HG02870 (cell line): ENCODE data around the gene DRC7.
"Not testable (repeated sequence)": the region's sequence is repeated elsewhere in the genome, so short reads cannot be mapped to it uniquely, and the experiment has no call there.

Experiments
- ATAC-seq: cut with Tn5 transposase; IDR thresholded peaks from one replicate; pipeline ENCODE4 v1.9.1; 2021; ENCODE audit warnings: mild to moderate bottlenecking, moderate library complexity; ENCODE audit not compliant: unreplicated experiment

The DRC7 gene

DNA sequence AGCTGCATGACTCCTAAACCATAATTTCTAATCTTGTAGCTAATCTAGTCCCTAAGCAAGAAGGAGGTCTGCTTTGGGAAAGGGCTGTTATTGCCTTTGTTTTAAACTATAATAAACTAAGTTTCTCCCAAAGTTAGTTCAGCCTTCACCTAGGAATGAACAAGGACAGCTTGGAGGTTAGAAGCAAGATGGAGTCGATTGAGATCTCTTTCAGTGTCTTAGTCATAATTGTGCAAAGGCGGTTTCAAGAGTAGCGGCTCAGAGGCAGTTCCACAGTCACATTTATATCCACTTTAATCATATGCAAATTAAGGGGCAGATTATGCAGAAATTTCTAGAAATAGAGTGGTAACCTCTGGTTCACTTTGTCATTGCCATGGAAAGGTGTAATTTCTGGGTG is 17.4 kb downstream of the DRC7 start:
- no peak for ATAC-seq

DNA sequence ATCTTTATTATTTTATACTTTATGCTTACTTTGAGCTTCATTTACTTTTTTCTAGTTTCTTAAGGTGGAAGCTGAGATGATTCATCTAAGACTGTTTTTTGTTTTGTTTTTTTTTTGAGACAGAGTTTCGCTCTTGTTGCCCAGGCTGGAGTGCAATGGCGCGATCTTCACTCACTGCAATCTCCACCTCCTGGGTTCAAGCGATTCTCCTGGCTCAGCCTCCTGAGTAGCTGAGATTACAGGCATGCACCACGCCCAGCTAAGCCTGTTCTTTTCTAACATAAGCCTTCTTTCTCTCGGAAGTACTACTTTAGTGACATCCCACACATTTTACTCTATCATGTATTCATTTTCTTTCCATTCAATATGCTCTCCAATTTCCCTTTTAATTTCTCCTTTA is 18.0 kb downstream of the DRC7 start:
- not testable (repeated sequence) for ATAC-seq

GRCh38 chr16:57713596-57713995 is 19.0 kb downstream of the DRC7 start:
- ATAC-seq = no peak

- no peak for ATAC-seq
Measured at GRCh38 chr16:57714047-57714446, 19.4 kb downstream of the DRC7 start.

DNA sequence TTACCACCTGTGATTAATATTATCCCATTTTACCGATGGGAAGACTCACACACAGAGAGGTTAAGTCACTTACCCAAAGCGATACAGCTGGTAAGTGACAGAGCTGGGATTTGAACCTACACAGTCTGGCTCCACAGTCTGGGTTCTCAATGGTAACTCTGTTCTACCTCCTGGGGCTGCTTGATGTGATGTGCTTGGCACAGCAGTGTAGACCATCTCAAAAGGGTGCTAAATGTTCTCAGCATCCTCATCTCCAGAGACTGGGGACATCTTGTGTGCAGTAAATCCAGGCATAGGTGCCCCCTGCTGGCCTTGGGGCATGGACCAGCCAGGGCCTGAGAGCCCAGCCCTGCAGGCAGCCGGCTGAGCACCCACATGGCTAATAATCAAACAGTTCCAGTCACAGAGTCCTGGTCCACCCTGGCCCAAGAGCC is 25.6 kb downstream of the DRC7 start:
- ATAC-seq = no peak

DNA sequence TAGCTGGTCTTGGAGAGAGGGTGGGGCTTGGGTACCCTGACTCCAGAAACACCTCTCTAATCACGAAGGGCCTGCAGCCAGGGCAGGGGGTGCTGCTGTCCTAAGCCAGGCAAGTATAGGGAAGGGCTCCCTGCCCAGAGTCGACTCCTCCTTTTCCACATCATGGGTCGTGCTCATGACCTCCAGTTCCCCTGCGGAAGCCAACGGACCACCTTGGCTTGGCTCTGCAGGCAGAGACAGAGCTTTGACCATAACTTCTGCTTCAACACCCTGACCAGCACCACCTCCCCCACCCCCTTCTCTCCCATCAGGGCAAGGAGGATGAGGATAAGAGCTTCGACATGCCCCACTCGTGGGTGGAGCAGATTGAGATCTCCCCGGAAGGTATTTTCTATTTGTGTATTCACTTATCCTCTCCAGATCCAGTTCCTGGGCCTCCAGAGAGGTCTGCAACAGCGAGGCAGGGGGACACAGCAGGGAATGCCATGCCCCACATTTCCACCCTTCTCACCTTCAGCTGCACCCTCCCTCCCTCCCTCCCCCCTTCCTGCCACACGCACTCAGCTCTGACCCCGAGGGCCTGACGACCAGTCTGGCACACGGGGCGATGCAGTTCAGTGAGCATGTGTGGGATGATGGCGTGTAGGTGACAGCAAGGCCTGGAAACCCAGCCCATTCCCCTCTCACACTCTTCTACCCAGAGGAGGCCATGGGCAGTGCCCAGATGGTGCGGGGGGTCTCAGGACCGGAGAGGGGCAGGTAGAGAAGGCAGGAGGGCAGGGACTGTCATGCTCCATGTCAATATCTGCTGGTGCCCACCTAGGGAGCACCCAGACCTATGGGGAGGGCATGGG is 27.0 kb downstream of the DRC7 start:
- no peak for ATAC-seq

DNA sequence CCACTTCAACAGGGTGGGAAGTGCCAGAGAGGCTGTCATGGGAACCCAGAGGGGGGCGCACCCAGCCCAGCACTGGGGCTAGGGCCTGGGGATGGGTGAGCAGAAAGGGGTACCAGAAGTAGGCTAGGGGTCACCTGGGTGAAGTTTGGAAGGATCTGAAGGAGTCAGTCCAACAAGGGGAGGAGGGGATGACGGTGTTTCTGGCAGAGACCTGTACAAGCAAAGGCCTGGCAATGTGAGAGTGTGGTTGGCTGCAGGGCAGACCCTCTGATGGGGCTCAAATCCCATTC is 27.5 kb downstream of the DRC7 start:
- ATAC-seq = no peak

DNA sequence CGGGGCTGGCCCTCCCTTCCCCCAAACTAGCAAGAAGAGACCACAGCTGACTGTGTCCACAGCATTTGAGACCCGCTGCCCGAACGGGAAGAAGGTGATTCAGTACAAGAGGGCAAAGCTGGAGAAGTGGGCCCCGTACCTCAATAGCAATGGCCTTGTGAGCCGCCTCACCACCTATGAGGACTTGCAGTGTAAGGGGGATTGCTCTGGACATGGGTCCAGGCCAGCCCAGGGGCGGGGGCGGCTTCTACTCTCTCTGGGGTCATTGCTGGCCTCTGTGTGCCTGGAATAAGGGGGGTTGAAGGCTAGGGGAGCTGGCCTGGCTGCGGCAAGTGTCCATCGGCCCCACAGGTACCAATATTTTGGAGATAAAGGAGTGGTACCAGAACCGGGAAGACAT is 28.0 kb downstream of the DRC7 start:
- no peak for ATAC-seq

GRCh38 chr16:57723170-57723569 is 28.6 kb downstream of the DRC7 start:
- ATAC-seq = no peak

- ATAC-seq = no peak
Measured at GRCh38 chr16:57724531-57724930, 29.9 kb downstream of the DRC7 start.

- no peak for ATAC-seq
Measured at GRCh38 chr16:57725151-57725550, 30.5 kb downstream of the DRC7 start.

DNA sequence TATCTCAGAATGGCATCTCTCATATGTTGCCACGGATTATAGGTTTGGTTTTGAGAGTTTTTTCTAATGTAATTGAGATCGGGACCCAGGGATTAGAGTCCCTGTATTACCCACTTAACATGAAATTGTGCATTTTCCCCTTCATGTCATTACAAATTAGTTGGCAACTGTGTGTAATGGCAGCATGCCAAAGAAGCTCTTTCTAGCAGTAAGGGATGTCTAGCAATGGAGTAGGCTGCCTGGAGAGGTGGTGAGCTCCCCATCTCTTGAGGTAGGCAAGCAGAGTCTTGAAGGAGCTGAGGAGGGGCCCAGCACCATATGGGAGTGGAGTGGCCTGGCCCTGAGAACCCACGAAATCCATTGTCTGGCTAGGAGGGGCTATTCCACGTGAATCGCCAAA is 30.9 kb downstream of the DRC7 start:
- ATAC-seq = no peak

DNA sequence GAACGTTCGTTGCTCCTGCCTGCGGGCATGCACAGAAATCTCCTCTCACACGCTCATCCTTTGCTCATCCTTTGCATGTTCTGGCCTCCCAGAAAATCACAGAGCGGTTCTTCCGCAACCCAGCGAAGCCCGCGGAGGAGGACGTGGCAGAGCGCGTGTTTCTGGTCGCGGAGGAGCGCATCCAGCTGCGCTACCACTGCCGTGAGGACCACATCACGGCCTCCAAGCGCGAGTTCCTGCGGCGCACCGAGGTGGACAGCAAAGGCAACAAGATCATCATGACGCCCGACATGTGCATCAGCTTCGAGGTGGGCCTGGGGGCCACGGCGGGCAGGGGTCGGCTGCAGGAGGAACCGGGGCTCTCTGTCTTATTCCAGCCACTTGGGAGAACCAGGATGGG is 31.4 kb downstream of the DRC7 start:
- no peak for ATAC-seq

- ATAC-seq = no peak
Measured at GRCh38 chr16:57726433-57726947, 31.9 kb downstream of the DRC7 start.

DNA sequence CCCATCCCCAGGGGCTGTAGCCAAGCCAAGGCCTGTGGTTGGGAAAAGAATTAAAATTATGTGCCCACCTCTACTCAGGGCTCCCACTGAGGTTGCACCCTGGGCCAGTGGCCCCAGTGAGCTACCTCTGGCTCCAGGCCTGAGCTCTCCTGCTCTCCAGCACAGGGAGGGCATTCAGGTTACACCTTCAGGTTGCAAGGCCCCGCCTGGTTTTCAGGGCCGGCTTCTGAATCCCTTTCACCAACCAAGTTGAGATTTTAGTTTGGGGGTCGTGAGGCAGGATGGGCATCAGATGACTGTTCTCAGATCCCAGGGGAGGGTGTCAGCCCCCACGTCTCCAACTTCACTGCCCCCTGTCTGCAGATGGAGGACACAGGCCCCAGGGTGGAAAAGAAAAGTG is 33.0 kb downstream of the DRC7 start:
- no peak for ATAC-seq

DNA sequence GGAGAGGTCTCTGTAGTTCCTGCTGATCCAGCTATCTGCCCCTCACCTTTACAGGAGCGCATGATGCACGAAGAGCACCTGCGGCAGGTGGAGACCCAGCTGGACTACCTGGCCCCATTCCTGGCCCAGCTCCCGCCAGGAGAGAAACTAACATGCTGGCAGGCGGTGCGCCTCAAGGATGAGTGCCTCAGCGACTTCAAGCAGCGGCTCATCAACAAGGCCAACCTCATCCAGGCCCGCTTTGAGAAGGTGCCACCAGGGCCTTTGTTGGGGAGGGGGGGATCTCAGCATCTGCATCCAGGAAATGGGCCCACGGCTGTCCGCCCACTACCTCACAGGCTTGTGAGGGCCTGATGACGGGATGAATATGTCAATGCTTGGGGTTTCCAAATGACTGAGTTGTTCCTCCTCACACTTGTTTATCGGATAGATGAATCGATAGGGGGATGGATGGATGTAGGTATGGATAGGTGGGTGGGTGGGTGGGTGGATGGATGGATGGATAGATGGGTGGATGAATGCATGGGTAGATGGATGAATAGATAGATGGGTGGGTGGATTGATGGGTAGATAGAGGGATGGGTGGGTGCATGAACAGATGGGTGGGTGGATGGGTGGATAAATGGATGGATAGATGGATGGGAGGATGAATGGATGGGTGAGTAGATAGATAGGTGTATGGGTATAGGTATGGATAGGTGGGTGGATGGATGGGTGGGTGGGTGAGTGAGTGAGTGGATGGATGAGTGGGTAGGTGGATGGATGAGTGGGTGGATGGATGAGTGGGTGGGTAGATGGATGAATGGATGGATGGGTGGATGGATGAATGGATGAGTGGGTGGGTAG is 34.0 kb downstream of the DRC7 start:
- ATAC-seq = no peak

DNA sequence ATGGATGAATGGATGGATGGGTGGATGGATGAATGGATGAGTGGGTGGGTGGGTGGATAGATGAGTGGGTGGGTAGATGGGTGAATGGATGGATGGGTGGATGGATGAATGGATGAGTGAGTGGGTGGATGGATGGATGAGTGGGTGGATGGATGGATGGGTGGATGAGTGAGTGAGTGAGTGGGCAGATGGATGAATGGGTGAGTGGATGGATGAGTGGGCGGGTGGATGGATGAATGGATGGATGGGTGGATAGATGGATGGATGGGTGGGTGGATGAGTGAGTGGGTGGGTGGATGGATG is 34.5 kb downstream of the DRC7 start:
- no peak for ATAC-seq

- ATAC-seq = not testable (repeated sequence)
Measured at GRCh38 chr16:57729852-57730251, 35.2 kb downstream of the DRC7 start.

DNA sequence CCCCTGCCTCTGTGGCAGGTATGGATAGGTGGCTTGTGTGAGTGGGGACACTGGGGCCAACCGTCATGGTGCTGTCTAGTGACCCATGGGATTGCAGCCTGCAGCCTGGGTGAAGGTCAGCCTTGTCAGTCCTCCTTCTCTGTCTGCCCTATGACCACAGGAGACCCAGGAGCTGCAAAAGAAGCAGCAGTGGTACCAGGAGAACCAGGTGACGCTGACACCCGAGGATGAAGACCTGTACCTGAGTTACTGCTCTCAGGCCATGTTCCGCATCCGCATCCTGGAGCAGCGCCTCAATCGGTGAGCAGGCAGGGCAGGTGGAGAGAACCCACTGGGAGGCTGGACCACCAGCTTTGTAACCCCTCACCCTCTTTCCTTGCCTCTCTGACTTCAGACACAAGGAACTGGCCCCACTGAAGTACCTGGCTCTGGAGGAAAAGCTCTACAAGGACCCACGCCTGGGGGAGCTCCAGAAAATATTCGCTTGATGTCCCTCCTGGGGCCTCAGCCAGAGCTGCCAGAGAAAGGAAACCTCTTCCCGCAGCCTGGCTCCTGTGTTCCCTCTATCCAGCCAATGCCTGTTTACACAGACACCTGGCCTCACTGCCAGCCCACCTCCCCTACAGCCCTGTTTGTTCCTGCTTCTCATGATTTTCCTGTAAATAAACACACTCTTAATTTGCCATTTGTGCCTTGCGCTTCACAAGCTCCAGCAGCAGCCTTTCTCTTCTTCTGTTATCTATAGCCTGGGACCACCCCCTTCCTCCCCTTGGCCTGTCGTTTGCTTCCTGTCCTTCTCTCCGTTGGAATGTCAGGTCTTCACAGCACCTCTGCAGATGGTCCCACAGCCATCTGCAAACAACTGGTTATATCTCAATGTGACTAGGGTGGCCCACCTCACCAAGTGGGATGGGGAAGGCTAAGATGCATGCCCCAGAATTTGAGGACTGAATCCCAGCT is 36.4 kb downstream of the DRC7 start:
- no peak for ATAC-seq

DNA sequence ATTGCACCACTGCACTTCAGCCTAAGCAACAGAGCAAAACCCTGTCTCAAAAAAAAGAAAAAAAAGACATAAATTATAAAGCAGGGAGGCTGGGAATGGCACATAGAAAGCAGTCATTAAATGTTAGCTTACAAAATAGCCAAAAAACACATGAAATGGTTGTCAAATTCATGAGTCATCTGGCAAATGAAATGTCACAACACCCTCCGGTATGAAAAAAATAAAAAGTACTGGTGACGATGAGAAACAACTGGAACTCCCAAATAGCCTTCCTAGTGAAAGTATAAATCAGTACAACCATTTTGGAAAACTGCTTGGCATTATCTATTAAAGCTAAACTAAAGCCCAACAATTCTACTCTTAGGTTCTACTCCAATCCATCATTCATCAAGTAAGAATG is 37.4 kb downstream of the DRC7 start:
- ATAC-seq = no peak

DNA sequence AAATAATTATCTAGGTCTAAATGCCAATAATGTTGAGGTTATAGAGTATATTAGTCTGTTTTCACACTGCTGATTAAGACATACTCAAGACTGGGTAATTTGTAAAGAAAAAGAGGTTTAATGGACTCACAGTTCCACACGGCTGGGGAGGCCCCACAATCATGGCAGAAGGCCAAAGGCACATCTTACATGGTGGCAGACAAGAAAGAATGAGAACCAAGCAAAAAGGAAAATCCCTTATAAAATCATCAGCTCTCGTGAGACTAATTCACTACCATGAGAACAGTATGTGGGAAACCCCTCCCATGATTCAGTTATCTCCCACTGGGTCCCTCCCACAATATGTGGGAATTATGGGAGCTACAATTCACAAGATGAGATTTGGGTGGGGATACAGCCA is 38.1 kb downstream of the DRC7 start:
- ATAC-seq = no peak
